Ovary (tissue), 3 donors: Measurements from ENCODE around the gene SRC.

Experiments used
- POLR2A ChIP-seq: fragments of 450-650 bp; IDR thresholded peaks from one replicate; pipeline ENCODE4 v1.6.1; 2017; ENCODE audit warnings: antibody characterized with exemption, mild to moderate bottlenecking, moderate library complexity
- TF ChIP-seq, protein P1 (sequence below), 3 donors: fragments of 450-650 bp in 2 of 3; fragments of 200-600 bp in 1 of 3; IDR thresholded peaks; one replicate each; pipeline versions ENCODE4 v1.5.1 to v1.8.0; 2016 to 2022; ENCODE audit warnings: antibody characterized with exemption in 3 of 3, mild to moderate bottlenecking in 1 of 3
- donor health status: DM: no; HTN: no; CAD: no.

DNA sequence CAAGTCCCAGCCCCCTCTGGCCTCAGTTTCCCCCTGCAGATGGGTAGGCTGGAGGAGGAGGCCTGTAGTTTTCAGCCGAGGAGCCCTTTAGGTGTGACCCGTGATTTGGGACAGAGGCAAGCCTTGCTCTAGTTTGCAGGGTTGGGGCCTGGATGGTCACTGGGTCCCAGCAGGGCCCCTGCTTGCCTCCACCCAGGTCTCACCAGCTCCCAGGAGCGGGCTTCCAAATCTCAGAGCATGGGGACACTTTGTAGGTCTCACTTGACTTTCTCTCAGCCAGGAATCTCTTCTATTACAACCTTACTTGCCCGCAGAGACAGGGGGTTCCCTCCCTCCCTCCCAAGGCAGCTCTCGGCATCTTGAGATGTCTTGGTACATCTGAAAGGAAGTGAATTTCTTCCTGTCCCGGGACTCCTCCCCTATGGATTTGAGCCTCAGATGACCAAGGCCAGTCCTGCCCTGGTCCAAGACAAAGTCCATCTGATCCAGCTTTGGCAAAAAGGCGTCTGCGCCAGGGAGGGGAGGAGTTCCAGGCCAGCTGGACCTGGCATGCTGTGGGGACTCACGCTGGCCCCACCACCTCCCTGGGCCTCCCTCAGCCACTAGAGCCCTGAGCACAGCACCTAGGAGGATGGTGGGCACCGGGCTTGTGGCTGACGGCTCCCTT is 47.4 kb downstream of the SRC start:
- no peak for TF ChIP-seq POLR2A
- TF ChIP-seq, protein P1, sequence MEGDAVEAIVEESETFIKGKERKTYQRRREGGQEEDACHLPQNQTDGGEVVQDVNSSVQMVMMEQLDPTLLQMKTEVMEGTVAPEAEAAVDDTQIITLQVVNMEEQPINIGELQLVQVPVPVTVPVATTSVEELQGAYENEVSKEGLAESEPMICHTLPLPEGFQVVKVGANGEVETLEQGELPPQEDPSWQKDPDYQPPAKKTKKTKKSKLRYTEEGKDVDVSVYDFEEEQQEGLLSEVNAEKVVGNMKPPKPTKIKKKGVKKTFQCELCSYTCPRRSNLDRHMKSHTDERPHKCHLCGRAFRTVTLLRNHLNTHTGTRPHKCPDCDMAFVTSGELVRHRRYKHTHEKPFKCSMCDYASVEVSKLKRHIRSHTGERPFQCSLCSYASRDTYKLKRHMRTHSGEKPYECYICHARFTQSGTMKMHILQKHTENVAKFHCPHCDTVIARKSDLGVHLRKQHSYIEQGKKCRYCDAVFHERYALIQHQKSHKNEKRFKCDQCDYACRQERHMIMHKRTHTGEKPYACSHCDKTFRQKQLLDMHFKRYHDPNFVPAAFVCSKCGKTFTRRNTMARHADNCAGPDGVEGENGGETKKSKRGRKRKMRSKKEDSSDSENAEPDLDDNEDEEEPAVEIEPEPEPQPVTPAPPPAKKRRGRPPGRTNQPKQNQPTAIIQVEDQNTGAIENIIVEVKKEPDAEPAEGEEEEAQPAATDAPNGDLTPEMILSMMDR (IDR thresholded peaks at IDR 0.05) = no peak
